Fibroblast of lung (primary cell): ENCODE measurements around the gene MIEF2.

Experiments used
- CTCF ChIP-seq, 2 donors: IDR thresholded peaks in 1 of 2; conservative IDR thresholded peaks in 1 of 2; 1 replicate in 1 of 2; 2 replicates in 1 of 2; pipeline ENCODE4 v1.5.1; 2011 to 2012; ENCODE audit warnings: low read length in 2 of 2, control low read depth in 1 of 2, inconsistent platforms in 1 of 2, low read depth in 1 of 2, mild to moderate bottlenecking in 1 of 2
- EZH2 ChIP-seq: IDR thresholded peaks from 2 replicates; pipeline ENCODE4 v1.5.1; 2012; ENCODE audit warnings: low read length, control low read depth, mild to moderate bottlenecking; ENCODE audit errors: missing control alignments

GRCh38 chr17:18245038-18245776 lies 15.3 kb upstream of the MIEF2 start:
- TF ChIP-seq CTCF (conservative IDR thresholded peaks at IDR 0.05 in 1 of 2, IDR thresholded peaks at IDR 0.05 in 1 of 2; ENCODE audit: low read depth in 1 of 2, low read length in 2 of 2) = no peak
- TF ChIP-seq EZH2 = no peak
